Osteoblast (primary cell): ENCODE results near the gene SLX9. TPM values are rescaled to one million over a fixed set of nuclear protein-coding genes. Genes with fewer than 3 reads are reported as not detected.
A peak's percentile ranks its signal among the peaks of the same experiment; 100 is the strongest.

Experiments
- DNase-seq: peaks from one replicate; pipeline ENCODE4 v3.0.0; 2011; ENCODE audit warnings: low spot score, mixed read lengths; ENCODE audit not compliant: insufficient read length; ENCODE audit errors: missing footprints
- H2AFZ ChIP-seq: 2 replicates; pipeline ENCODE4 v1.6.0; 2011; ENCODE audit warnings: mild to moderate bottlenecking, low read length
- H3K27ac ChIP-seq: 2 replicates; pipeline ENCODE4 v1.5.1; 2011; ENCODE audit warnings: mild to moderate bottlenecking, low read depth, low read length, moderate library complexity
- H3K27me3 ChIP-seq: 2 replicates; pipeline ENCODE4 v1.6.0; 2012; ENCODE audit warnings: mild to moderate bottlenecking, control low read depth, inconsistent platforms, low read length, moderate library complexity; ENCODE audit not compliant: insufficient read depth
- H3K36me3 ChIP-seq: 2 replicates; pipeline ENCODE4 v1.5.1; 2011; ENCODE audit warnings: mild to moderate bottlenecking, low read length, control low read depth, moderate library complexity; ENCODE audit not compliant: insufficient read depth
- H3K4me1 ChIP-seq: 2 replicates; pipeline ENCODE4 v1.5.1; 2011; ENCODE audit warnings: mild to moderate bottlenecking, low read length, control low read depth, moderate library complexity; ENCODE audit not compliant: insufficient read depth
- H3K4me2 ChIP-seq: 2 replicates; pipeline ENCODE4 v1.6.0; 2011; ENCODE audit warnings: mild to moderate bottlenecking, low read length; ENCODE audit not compliant: insufficient read depth
- H3K4me3 ChIP-seq: fragments of 200-600 bp; sonication (generic); 3 replicates; pipeline ENCODE4 v1.5.1; 2012; ENCODE audit warnings: mild to moderate bottlenecking, low read length, inconsistent platforms; ENCODE audit not compliant: insufficient read depth
- H3K79me2 ChIP-seq: 2 replicates; pipeline ENCODE4 v1.6.0; 2012; ENCODE audit warnings: mild to moderate bottlenecking, low read length, control low read depth, inconsistent platforms; ENCODE audit not compliant: insufficient read depth
- H3K9me3 ChIP-seq: 2 replicates; pipeline ENCODE4 v1.5.1; 2011; ENCODE audit warnings: low read depth, low read length, control low read depth
- H4K20me1 ChIP-seq: 2 replicates; pipeline ENCODE4 v1.6.0; 2012; ENCODE audit warnings: mild to moderate bottlenecking, low read length, control low read depth; ENCODE audit not compliant: insufficient read depth
- total RNA-seq: library from RNA; depleted of rRNA; stranded (reverse); fragments of >200 nt; gene quantifications from 2 replicates; pipeline ENCODE4 v1.2.3, GENCODE V29; 2012
- TF ChIP-seq, protein P1 (sequence below): IDR thresholded peaks from 2 replicates; pipeline ENCODE4 v1.5.1; 2011; ENCODE audit warnings: mild to moderate bottlenecking, low read depth, low read length, moderate library complexity; ENCODE audit errors: extremely low read depth

The SLX9 gene
- total RNA-seq, 1 donor, result 9.4 TPM

DNA sequence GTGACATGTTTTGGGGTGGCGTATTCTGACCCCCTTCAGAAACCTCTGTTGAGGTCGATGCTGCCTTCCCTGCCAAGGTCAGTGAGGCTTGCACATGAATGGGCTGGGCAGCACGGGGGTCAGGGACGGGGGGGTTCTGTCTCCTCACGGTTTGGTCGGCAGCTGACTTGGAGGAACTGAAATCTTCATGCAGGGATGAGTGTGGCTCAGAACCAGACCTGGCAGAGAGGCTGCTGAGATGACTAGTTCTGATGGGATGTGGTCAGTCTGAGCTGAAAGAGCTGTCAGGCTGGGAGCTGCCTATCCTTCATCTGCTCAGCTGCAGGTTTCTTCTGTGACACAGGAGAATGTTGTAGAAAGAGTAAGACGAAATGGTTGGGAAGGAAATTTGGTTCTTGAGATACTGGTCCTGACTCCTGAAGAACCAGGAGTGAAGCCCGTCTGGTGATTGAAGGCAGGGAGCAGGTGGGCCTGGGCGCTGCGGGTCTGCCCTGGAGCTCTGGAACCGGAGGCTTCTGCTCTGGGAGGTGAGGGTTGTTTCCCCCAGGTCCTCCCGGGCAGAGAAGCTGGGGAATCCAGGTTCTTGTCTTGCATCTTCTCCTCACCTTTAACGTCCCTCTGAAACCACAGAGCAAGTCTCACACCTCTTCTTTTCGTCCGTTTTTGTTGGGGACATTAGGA lies 3.3 kb downstream of the SLX9 start:
- Histone ChIP-seq H3K4me3 (no peak overlapping the region), H3K4me2 (no peak overlapping the region), H3K27me3 (no peaks in the 10 kb centered on the region), H3K9me3 (no peaks in the 10 kb centered on the region), H3K27ac (no peak overlapping the region), H4K20me1 (peaks cover 46% of the 10 kb centered on the region), H2AFZ (no peak overlapping the region), H3K4me1 (peaks cover 16% of the 10 kb centered on the region), H3K36me3 (peaks cover 20% of the 10 kb centered on the region), H3K79me2 (peaks cover 80% of the 10 kb centered on the region)
- TF ChIP-seq, protein P1, sequence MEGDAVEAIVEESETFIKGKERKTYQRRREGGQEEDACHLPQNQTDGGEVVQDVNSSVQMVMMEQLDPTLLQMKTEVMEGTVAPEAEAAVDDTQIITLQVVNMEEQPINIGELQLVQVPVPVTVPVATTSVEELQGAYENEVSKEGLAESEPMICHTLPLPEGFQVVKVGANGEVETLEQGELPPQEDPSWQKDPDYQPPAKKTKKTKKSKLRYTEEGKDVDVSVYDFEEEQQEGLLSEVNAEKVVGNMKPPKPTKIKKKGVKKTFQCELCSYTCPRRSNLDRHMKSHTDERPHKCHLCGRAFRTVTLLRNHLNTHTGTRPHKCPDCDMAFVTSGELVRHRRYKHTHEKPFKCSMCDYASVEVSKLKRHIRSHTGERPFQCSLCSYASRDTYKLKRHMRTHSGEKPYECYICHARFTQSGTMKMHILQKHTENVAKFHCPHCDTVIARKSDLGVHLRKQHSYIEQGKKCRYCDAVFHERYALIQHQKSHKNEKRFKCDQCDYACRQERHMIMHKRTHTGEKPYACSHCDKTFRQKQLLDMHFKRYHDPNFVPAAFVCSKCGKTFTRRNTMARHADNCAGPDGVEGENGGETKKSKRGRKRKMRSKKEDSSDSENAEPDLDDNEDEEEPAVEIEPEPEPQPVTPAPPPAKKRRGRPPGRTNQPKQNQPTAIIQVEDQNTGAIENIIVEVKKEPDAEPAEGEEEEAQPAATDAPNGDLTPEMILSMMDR, result no peak
- peak; percentile 90 for DNase-seq

DNA sequence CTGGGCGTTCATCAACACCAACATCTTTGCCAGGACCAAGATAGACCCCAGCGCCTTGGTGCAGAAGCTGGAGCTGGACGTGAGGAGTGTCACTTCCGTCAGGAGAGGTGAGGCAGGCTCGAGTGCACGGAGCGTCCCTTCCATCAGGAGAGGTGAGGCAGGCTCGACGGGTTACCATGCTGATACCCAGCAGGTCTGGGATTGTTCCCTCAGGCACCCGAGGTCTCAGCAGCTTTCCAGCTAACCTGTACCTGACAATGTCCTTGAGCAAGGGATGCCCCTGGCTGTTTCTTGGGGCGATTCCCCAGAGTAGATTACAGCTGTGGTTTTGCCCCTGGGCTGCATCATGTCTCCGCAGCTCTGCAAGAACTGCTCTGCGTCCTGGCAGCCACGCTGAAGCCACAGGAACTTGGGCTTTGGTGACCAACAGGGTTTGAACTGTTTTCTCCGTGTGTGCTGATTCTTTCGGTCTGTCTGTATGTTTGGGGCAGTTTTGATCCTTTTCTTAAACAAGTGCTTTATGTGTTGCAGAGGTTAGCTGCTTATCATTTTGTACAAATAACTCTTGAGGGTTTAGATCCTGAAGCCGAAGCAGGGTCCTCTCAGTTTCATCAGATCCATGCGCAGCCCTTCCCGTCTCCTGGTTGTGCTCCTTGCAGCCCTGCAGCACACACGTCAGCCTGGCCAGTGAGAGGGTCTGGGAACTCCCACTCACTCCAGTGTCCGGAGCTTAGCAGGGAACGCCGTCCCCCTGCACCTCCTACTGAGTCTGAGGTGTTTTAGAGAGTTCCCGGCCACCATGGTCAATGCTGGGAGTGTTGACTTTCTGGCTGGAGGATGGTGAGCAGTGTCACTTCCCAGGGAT lies 4.1 kb downstream of the SLX9 start:
- Histone ChIP-seq H3K27ac (no peak overlapping the region), H3K4me3 (no peak overlapping the region), H4K20me1 (peaks cover 50% of the 10 kb centered on the region), H3K79me2 (peaks cover 84% of the 10 kb centered on the region), H3K9me3 (no peaks in the 10 kb centered on the region), H2AFZ (no peak overlapping the region), H3K4me2 (no peak overlapping the region), H3K4me1 (peaks cover 15% of the 10 kb centered on the region), H3K36me3 (peaks cover 20% of the 10 kb centered on the region), H3K27me3 (no peaks in the 10 kb centered on the region)
- DNase-seq, result peak; percentile 58
- TF ChIP-seq, protein P1, result no peak

DNA sequence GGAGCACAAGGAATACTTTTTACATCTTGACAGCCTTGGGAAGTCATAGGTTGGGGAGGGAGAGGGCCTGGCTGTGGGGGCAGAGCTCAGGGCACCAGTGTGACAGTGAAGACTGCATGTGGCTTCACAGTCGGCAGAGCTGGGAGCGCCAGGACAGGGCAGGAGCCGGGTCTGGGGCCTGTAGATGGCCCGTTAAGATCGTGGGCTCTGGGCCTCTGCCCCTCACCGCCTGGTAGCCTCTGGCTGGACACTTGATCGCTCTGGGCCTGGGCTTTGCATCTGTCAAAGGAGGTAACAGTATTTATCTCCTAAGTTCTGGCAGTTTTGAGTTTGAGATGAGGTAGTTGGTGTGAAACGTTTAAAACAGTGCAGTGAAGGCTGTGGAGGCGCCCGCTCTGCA lies 4.8 kb downstream of the SLX9 start:
- H3K27me3 ChIP-seq, result no peaks in the 10 kb centered on the region
- TF ChIP-seq, protein P1, result no peak
- H3K36me3 ChIP-seq, result peaks cover 20% of the 10 kb centered on the region
- H3K27ac ChIP-seq, result no peak overlapping the region
- no peaks in the 10 kb centered on the region for H3K9me3 ChIP-seq
- peak; percentile 73 for DNase-seq
- H4K20me1 ChIP-seq, result peaks cover 56% of the 10 kb centered on the region
- H3K4me2 ChIP-seq, result no peak overlapping the region
- no peak overlapping the region for H2AFZ ChIP-seq
- H3K4me3 ChIP-seq, result no peak overlapping the region
- H3K79me2 ChIP-seq, result peaks cover 89% of the 10 kb centered on the region
- peaks cover 11% of the 10 kb centered on the region for H3K4me1 ChIP-seq
